ENCODE measurements around the gene TBCCD1. TPM values are rescaled to one million over a fixed set of nuclear protein-coding genes. Genes with fewer than 3 reads are reported as not detected.

Gene TBCCD1
- total RNA-seq, 2 donors from 2014 or later, result 10.4 to 14.3 TPM

DNA sequence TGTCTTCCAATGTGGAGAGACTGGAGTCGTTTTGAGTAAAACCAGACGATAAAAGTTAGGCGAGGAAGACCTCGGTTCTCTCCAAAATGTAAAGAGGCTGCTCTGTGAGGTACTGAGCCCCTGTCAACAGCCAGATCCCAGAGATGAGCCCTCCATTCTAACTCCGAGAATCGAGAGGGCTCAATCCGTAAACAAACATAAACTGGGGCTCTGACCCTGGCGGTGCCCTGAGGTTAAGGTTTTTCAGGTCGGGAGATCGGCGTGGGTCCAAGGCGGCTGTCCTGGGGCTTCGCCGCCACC, 417 bp downstream of the TBCCD1 start:
- Histone ChIP-seq H3K36me3 (no peaks in the 10 kb centered on the region), H3K4me1 (peaks cover 6% of the 10 kb centered on the region), H3K9ac (ENCODE audit: low read depth in 2 of 2, low read length in 2 of 2) (peak overlapping the region; percentile 96 to 98), H3K27me3 (no peaks in the 10 kb centered on the region), H3K4me3 (peak overlapping the region; percentile 61), H3K9me3 (no peaks in the 10 kb centered on the region), H3K27ac (peak overlapping the region; percentile 81)
- no peak for DNase-seq
- TF ChIP-seq, protein P1, sequence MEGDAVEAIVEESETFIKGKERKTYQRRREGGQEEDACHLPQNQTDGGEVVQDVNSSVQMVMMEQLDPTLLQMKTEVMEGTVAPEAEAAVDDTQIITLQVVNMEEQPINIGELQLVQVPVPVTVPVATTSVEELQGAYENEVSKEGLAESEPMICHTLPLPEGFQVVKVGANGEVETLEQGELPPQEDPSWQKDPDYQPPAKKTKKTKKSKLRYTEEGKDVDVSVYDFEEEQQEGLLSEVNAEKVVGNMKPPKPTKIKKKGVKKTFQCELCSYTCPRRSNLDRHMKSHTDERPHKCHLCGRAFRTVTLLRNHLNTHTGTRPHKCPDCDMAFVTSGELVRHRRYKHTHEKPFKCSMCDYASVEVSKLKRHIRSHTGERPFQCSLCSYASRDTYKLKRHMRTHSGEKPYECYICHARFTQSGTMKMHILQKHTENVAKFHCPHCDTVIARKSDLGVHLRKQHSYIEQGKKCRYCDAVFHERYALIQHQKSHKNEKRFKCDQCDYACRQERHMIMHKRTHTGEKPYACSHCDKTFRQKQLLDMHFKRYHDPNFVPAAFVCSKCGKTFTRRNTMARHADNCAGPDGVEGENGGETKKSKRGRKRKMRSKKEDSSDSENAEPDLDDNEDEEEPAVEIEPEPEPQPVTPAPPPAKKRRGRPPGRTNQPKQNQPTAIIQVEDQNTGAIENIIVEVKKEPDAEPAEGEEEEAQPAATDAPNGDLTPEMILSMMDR (IDR thresholded peaks at IDR 0.05), result no peak
- intact Hi-C loops (cut with DNase I), result loop anchor here (5.0 kb wide), 1 partner anchor 216 kb away; the partner anchor contains the start of gene EIF4A2

- H3K4me3 ChIP-seq, result no peak overlapping the region
- H3K27me3 ChIP-seq, result no peaks in the 10 kb centered on the region
- no peak overlapping the region for H3K27ac ChIP-seq
- no peak overlapping the region for H3K9ac ChIP-seq (ENCODE audit: low read depth in 2 of 2, low read length in 2 of 2)
- no peaks in the 10 kb centered on the region for H3K9me3 ChIP-seq
- TF ChIP-seq, protein P1 (IDR thresholded peaks at IDR 0.05), result no peak
- H3K4me1 ChIP-seq, result no peaks in the 10 kb centered on the region
- intact Hi-C loops (cut with DNase I), result no loop called here
- no peak for DNase-seq
- H3K36me3 ChIP-seq, result no peaks in the 10 kb centered on the region
Measured at GRCh38 chr3:186564586-186564985, 2.6 kb downstream of the TBCCD1 start.

GRCh38 chr3:186552408-186553031, 14.6 kb downstream of the TBCCD1 start:
- no peak overlapping the region for H3K27ac ChIP-seq
- no peaks in the 10 kb centered on the region for H3K36me3 ChIP-seq
- TF ChIP-seq, protein P1 (IDR thresholded peaks at IDR 0.05), result no peak
- H3K27me3 ChIP-seq, result no peaks in the 10 kb centered on the region
- intact Hi-C loops (cut with DNase I), result no loop called here
- H3K4me3 ChIP-seq, result no peak overlapping the region
- H3K9ac ChIP-seq (ENCODE audit: low read depth in 2 of 2, low read length in 2 of 2), result no peak overlapping the region
- H3K4me1 ChIP-seq, result no peaks in the 10 kb centered on the region
- DNase-seq, result no peak
- no peaks in the 10 kb centered on the region for H3K9me3 ChIP-seq

DNA sequence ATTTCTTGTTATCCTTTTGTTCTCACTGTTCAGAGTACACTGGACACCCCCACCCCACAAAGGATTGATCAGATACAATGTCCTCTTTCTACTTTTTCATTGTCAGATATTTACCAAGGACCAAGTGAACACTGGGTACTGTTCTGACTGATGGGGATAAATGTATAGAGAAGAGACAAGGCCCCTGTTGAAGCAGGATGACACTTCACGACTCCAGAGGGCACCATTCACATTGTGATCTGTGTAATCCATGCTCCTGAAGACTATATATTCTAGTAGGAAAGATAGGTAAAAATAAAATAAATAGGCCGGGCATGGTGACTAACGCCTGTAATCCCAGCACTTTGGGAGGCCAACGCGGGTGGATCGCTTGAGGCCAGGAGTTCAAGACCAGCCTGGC, 15.8 kb downstream of the TBCCD1 start:
- H3K9ac ChIP-seq (ENCODE audit: low read depth in 2 of 2, low read length in 2 of 2), result no peak overlapping the region
- H3K27ac ChIP-seq, result no peak overlapping the region
- H3K36me3 ChIP-seq, result no peaks in the 10 kb centered on the region
- no peaks in the 10 kb centered on the region for H3K9me3 ChIP-seq
- DNase-seq, result no peak
- H3K4me1 ChIP-seq, result no peaks in the 10 kb centered on the region
- TF ChIP-seq, protein P1 (IDR thresholded peaks at IDR 0.05), result no peak
- H3K27me3 ChIP-seq, result no peaks in the 10 kb centered on the region
- intact Hi-C loops (cut with DNase I), result no loop called here
- no peak overlapping the region for H3K4me3 ChIP-seq

DNA sequence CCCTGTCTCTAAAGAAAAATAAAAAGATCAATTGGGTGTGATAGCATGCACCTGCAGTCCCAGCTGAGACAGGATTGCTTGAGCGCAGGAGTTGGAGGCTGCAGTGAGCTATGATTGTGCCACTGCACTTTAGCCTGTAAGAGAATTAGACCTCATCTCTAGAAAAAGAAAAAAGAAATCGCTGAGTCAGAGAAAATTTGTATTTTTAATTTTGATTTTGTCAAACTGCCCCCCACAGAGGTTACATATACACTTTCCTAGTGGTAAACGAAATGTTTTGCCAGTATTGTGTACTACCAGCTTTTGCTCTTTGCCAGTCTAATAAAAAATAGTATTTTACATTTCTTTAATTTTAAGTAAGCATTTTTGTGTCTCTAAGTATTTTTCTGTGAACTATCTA, 17.6 kb downstream of the TBCCD1 start:
- no peak overlapping the region for H3K27ac ChIP-seq
- TF ChIP-seq, protein P1 (IDR thresholded peaks at IDR 0.05), result no peak
- H3K4me1 ChIP-seq, result no peaks in the 10 kb centered on the region
- no peak for DNase-seq
- H3K27me3 ChIP-seq, result no peaks in the 10 kb centered on the region
- intact Hi-C loops (cut with DNase I), result no loop called here
- H3K4me3 ChIP-seq, result no peak overlapping the region
- H3K36me3 ChIP-seq, result no peaks in the 10 kb centered on the region
- H3K9me3 ChIP-seq, result no peaks in the 10 kb centered on the region
- no peak overlapping the region for H3K9ac ChIP-seq (ENCODE audit: low read depth in 2 of 2, low read length in 2 of 2)

Data from colonic mucosa (tissue), 4 donors.